Neuron (in vitro differentiated cells): ENCODE data around the gene S100A10.
A peak's percentile ranks its signal among the peaks of the same experiment; 100 is the strongest.

Source experiments
- H2AFZ ChIP-seq: one replicate; pipeline ENCODE4 v1.6.1; 2013; ENCODE audit warnings: low read depth, mild to moderate bottlenecking, inconsistent platforms, low read length, moderate library complexity
- H3K27me3 ChIP-seq: one replicate; pipeline ENCODE4 v1.6.1; 2013; ENCODE audit warnings: low read length; ENCODE audit not compliant: insufficient read depth
- H3K36me3 ChIP-seq: one replicate; pipeline ENCODE4 v1.6.1; 2013; ENCODE audit warnings: low read length; ENCODE audit not compliant: insufficient read depth
- H3K4me1 ChIP-seq: one replicate; pipeline ENCODE4 v1.6.1; 2013; ENCODE audit warnings: low read length; ENCODE audit not compliant: insufficient read depth
- H3K4me3 ChIP-seq: 2 replicates; pipeline ENCODE4 v1.5.1; 2013; ENCODE audit warnings: mild to moderate bottlenecking, low read length, moderate library complexity
- H3K9me3 ChIP-seq: one replicate; pipeline ENCODE4 v1.6.1; 2013; ENCODE audit warnings: low read length

S100A10 gene, protein sequence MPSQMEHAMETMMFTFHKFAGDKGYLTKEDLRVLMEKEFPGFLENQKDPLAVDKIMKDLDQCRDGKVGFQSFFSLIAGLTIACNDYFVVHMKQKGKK

DNA sequence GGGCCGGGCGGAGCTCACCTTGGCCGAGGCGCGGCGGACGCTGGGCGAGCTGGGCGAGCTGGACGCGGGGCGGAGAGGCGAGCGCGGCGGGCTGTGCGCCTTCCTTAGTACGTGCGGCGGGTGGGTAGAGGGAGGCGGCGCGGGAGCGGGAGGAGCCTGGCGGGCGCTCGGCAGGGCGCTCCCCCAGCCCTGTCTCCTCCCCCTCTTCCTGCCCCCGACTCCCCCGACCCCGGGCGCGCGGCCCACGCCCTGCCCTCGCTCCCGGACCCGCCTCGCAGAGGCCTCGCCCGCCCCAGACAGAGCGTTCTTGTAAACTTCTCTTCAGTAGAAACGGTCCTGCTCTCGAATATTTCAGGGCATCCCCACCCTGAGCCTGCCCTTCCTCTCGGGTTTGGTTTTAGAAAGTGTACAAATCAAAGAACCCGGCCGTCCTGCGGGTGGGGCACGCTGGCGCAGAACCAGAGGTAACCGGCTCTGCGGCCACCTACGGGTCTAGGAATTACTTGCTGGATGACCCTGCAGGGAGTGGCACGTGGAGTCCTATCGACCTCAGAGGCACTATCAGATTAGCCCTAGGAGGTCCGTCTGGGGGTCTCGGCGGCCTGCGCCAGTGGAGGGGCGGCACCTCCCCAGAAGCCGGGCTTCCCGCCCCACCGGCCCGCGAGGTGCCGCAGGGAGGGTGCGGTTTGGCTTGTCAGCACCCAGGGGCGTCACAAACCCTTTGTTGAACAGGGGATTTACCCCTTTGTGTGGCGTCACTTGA lies at the start of gene S100A10:
S100A10 (minus strand) TSS at position 126 of the 763 bp plus-strand sequence. CDS start 7,629 bp downstream, outside the sequence.
- Histone ChIP-seq H3K4me1 (peaks cover 6% of the 10 kb centered on the region), H3K36me3 (no peaks in the 10 kb centered on the region), H3K9me3 (peaks cover 6% of the 10 kb centered on the region), H3K27me3 (peaks cover 46% of the 10 kb centered on the region), H3K4me3 (peak within 1 kb of the TSS; percentile 16), H2AFZ (peak within 1 kb of the TSS; percentile 27)

DNA sequence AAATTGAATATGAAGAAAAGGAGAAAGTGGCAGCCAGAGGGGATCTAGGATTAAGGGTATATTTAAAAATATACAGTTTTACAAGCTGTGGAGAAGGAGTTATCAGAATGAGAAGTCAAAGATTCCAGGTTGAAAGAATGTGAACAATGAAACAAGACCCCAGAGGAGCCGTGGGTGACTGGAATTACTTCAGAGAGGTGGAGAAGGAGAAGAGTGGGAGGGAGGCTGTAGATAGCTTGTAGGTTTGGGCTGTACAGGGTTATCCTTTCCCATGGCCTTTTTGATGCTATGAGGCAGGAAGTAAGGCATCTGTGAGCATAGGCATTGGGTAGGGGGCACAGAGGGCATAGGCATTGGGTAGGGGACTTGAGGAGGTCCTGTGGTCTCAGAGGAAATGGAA lies 48.4 kb upstream of the S100A10 start:
- Histone ChIP-seq H3K27me3 (peaks cover 27% of the 10 kb centered on the region), H3K36me3 (no peaks in the 10 kb centered on the region), H3K4me3 (no peak overlapping the region), H3K9me3 (no peaks in the 10 kb centered on the region), H3K4me1 (no peaks in the 10 kb centered on the region), H2AFZ (no peak overlapping the region)

DNA sequence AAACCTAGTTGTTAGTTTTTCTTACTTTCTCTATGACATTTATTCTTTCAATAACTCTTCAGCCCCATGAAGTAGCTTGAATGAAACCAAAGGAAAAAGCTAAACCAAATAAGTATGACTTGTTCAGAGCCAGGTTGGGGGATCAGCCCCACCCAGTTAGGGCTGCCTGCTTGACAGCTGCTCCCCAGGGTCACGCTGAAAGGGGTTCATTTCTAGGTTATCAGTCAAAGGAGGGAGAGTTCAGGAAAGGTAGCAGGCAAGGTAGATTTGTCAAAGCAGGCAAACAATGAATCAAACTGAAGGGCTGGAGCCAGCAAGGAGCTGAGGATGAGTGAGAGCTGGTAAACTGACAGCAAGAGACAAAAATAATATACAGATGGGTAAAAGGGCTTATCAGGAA lies 46.2 kb upstream of the S100A10 start:
- H3K4me3 ChIP-seq: no peak overlapping the region
- H3K27me3 ChIP-seq: peaks cover 48% of the 10 kb centered on the region
- H3K4me1 ChIP-seq: no peaks in the 10 kb centered on the region
- no peaks in the 10 kb centered on the region for H3K9me3 ChIP-seq
- H3K36me3 ChIP-seq: no peaks in the 10 kb centered on the region
- no peak overlapping the region for H2AFZ ChIP-seq

DNA sequence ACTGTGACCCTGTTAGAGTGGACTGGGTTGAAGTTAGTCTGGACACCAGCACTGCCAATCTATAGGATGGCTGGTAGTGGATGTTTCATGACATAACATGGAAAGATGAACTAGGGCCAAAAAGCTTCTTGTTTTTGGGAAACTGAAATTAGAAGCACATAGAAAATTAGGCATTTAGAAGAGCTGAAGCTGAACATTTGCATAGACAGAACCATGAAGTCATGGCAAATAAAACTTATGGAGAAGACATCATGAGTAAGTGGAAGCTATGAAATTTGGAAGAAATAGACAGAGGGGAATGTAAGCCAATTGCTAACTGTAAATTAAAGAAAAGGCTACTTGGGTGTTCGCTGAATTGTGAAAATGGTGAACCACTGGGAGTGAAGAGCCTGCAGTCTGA lies 45.8 kb upstream of the S100A10 start:
- Histone ChIP-seq H2AFZ (no peak overlapping the region), H3K27me3 (peaks cover 53% of the 10 kb centered on the region)

DNA sequence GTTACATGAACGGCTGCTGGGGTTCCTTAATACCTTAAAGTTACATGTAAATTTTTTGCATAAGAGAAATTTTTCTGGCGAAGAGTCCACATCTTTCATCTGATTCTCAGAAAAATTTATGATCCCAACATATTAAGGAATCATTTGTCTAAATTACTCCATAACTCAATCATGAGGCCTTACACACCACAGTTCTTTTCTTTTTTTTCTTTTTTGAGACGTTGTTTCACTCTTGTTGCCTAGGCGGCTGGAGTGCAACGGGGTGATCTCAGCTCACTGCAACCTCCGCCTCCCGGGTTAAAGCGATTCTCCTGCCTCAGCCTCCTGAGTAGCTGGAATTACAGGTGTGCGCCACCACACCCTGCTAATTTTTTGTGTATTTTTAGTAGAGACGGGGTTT lies 45.2 kb upstream of the S100A10 start:
- H2AFZ ChIP-seq: no peak overlapping the region
- H3K36me3 ChIP-seq: no peaks in the 10 kb centered on the region
- no peaks in the 10 kb centered on the region for H3K9me3 ChIP-seq
- H3K4me1 ChIP-seq: no peaks in the 10 kb centered on the region
- no peak overlapping the region for H3K4me3 ChIP-seq
- H3K27me3 ChIP-seq: peaks cover 57% of the 10 kb centered on the region

More for the DNA sequence above, 45.8 kb upstream of the S100A10 start:
- no peaks in the 10 kb centered on the region for H3K36me3 ChIP-seq
- no peaks in the 10 kb centered on the region for H3K4me1 ChIP-seq
- no peaks in the 10 kb centered on the region for H3K9me3 ChIP-seq
- H3K4me3 ChIP-seq: no peak overlapping the region

DNA sequence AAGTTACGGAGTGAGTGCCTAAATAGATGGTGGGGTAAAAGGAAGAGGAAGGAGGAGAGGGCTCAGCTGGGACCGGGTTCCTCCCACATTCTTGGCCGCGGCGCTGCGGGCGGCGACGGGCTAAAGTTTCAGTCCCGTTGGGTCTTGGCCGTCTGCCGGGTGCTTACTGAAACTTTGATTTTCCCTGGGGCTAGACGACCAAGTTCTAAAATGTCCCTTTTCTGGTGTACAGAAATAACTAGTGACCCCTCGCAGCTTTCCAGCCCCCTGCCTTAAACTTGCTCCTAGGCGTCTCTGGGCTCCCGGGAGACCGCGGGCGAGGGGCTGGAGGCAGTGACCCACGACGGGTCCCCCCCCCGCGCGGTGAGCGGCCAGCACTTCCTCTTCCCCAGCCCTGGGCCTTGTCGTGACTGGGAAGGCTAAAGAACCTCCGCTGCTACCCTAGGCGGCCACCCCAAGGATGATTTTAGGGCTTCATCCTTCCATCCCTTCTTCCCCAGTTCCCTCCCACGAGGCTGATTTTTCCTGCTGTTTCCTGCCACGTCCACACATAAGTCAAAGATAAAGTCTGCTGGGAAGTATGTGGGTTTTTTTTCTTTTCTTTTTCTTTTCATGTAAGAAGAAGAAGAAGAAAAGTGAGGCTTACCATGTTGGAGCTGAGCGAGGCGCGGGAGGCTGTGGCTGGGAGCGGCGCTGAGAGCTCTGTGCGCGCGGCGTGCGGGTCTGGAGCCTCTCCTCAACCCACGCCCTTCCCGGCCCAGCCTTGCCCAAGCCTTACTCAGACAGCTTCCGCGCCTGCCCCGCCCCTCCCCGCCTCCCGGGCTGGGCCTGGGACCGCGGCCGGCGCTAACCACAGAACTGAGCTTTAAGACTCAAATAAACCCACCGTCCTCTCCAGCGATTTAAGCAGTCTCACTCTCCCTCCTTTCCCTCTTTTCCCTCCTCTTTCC lies 42.9 kb upstream of the S100A10 start, which contains the start of gene S100A11:
S100A11 (minus strand) TSS at position 738 of the 950 bp plus-strand sequence; CDS start at position 649, 89 bp downstream.
- Histone ChIP-seq H3K4me3 (no peak within 1 kb of the TSS), H3K9me3 (no peaks in the 10 kb centered on the region), H3K4me1 (no peaks in the 10 kb centered on the region), H3K36me3 (no peaks in the 10 kb centered on the region), H2AFZ (peak within 1 kb of the TSS; percentile 10), H3K27me3 (peaks cover 54% of the 10 kb centered on the region)

DNA sequence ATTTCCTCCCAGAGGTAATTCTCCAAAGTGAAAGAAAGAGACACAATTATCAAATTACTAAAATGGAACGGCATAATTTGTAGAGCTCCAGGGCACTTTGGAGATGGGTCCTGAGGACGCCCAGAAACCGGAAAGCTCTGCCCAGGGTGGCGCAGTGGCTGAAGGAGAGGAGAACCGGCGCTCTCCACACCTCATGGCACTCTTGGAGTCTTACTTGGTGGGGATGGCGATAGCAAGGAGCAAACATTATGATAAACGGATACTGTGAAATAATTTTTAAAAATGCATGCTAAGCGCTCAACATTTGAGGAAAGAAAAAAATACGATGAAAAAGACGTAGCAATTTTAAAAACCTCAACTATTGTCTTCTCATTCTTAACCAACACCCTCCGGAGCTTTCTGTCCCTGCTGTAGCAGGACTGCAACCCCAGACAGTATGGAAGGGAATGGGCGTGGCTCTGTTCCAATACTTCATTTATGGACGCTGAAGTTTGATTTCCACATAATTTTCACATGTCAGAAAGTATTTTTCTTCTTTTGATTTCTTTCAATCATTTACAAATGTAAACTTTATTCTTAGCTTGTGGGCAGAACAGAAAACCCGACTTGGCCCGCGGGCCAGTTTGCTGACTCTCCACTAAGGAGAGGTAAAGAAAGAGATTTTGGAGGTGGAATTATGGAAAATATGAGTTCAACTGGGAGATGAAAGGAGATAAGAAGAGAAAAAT lies 42.0 kb upstream of the S100A10 start:
- Histone ChIP-seq H3K27me3 (peaks cover 54% of the 10 kb centered on the region), H2AFZ (no peak overlapping the region), H3K9me3 (no peaks in the 10 kb centered on the region), H3K4me1 (no peaks in the 10 kb centered on the region), H3K36me3 (no peaks in the 10 kb centered on the region), H3K4me3 (no peak overlapping the region)

DNA sequence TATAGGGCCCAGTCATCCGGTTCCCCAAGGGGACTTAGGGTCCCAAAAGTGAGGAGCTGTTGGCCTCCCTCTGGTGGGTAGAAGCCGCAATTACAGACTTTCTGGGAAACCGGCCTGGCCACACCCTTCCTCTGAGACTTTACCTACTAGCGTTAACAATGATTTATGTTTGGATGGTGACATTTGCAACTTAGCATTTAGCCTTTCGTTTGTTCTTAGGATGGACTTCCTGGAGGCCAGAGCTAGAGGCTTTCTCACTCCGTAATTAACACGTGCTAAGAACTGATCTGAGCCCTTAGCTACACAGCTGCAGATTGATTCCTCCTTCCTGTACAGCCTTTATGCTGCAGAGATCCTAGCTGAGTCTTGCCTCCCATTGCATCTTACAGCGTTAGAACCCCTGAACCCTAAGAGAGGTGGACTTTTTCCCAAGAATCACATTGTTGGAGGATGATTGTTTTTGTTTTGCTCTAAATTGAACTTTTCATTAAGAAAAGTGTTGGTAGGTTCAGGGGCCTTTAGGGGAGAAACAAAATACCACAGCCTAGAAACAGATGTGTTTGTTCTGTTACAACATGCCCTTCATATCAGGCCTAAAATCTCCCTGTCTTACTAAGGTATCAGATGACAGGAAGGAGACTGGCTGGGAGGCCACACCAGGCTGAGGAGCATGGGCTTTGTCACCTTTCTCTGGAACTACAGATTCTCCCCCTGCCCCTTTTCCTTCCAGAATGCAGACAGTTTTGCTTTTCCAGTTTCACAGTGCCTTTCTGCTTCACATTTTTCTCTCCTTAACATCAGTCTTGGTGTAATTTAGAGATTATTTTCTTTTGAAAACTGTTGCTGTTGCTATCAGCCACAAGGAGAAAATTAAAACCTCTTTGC lies 41.2 kb upstream of the S100A10 start:
- no peaks in the 10 kb centered on the region for H3K4me1 ChIP-seq
- no peak overlapping the region for H3K4me3 ChIP-seq

DNA sequence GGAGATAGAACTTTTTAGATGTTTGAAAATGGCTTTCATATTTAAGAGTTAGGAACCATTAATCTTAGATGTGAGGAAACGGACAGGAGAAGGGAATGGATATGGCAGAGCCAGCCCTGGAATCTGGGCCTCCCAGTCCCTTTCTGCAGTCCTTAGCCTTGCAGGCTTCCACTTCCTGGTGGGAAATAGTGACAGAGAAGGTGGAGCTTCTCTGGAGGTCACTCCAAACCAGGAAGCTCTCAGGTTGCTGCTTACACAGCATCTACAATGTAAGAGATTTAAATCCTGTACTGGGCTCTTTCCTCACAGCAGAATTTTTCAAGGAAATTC lies 40.6 kb upstream of the S100A10 start:
- Histone ChIP-seq H3K9me3 (no peaks in the 10 kb centered on the region), H3K36me3 (no peaks in the 10 kb centered on the region), H3K27me3 (peaks cover 43% of the 10 kb centered on the region), H3K4me3 (no peak overlapping the region), H2AFZ (no peak overlapping the region), H3K4me1 (no peaks in the 10 kb centered on the region)

More for the DNA sequence above, 41.2 kb upstream of the S100A10 start:
- no peak overlapping the region for H2AFZ ChIP-seq
- H3K9me3 ChIP-seq: no peaks in the 10 kb centered on the region
- no peaks in the 10 kb centered on the region for H3K36me3 ChIP-seq
- peaks cover 49% of the 10 kb centered on the region for H3K27me3 ChIP-seq

DNA sequence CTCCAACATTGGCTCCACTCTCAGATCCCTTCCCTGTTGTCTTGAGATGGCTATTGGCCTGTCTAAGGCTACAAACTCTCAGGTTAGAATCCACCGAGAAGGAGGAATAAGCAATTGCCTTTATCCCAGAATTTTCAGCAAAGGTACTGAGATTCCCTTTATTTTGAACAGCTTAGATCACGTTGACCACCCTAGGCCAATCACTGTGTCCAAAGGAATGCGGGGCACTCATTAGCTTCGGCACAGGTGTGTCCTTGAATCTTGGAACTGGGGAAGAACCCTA lies 36.2 kb upstream of the S100A10 start:
- Histone ChIP-seq H2AFZ (no peak overlapping the region), H3K36me3 (no peaks in the 10 kb centered on the region), H3K4me1 (no peaks in the 10 kb centered on the region), H3K9me3 (no peaks in the 10 kb centered on the region), H3K4me3 (no peak overlapping the region), H3K27me3 (peaks cover 8% of the 10 kb centered on the region)

DNA sequence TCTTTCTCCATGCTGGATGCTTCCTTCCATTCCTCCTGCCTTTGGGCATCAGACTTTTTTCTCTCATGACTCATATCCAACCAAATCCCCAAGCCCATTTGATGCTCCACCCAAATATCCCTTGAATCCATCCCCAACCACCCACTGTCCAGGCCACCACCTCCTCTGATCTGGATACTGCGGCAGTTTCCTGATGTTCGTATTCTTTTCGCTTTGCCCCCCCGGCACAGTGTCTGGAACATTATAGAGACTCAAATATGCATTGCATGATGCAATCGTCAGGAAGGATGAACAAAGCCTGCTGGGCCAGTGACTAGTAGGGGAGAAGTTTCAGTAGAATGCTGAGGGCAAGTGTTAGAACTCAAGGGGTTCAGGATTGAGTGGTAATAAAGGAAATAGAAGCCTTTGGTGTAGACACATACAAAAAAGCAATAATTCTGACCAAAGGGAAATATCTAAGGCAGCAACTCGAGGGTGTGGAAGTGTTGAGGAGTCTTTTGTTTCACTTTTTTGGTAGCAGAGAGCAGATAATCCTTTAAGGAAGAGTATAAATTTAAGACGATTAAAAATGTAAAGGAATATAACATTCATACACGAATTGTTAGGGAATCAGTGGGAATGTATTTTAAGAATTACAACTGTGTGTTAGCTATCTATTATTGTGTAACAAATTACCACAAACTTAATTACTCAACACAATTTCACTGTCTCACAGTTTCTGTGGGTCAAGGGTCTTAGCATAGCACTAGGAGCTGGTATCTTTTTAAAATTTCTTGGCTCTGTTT lies 35.7 kb upstream of the S100A10 start:
- Histone ChIP-seq H3K27me3 (peaks cover 3% of the 10 kb centered on the region), H3K36me3 (no peaks in the 10 kb centered on the region), H3K9me3 (no peaks in the 10 kb centered on the region), H3K4me3 (no peak overlapping the region), H3K4me1 (no peaks in the 10 kb centered on the region), H2AFZ (no peak overlapping the region)
